ENCODE results near the gene ANKRD17. TPM values are rescaled to one million over a fixed set of nuclear protein-coding genes. Genes with fewer than 3 reads are reported as not detected.

ANKRD17 gene
- total RNA-seq, 1 donor from 2014 or later = 70.5 TPM

DNA sequence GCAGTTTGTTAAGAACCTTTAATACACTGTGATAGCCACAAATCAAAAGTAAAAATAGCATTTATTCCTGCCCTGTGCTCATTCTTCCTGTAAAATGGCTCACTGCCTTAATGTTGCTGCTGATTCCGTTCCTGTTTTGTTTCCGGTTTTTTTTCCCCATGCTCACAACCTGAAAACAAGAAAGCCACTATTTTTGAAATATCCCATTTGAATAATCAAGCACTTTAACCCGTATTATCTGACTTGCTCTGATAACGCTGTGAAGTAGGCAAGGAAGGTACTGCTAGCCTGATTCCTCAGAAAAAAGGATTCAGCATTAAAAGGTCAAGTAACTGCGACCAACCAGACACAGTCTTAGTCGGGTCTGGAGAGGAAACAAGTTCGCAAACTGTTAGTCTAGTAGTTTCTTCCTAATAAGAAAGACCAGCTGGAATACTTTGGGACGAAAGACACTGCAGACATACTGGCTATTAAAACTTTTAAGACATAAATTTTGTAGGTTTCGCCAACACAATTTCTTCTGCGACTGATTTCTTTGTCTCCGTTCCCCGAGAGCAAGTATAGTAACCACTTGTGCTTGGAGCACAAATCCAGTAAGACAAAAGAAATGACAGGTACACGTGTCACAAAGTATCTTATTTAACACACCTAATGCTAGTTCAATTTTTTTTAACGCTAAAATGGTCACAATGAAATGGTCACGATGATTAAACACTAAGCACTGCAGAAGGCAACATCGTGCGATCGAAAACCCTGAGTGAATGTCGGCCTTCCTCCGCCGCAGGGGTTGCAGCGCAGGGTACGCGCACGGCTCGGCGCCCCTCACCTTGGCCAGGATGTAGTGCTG, 189.9 kb downstream of the ANKRD17 start:
- FAIRE-seq = no peak

DNA sequence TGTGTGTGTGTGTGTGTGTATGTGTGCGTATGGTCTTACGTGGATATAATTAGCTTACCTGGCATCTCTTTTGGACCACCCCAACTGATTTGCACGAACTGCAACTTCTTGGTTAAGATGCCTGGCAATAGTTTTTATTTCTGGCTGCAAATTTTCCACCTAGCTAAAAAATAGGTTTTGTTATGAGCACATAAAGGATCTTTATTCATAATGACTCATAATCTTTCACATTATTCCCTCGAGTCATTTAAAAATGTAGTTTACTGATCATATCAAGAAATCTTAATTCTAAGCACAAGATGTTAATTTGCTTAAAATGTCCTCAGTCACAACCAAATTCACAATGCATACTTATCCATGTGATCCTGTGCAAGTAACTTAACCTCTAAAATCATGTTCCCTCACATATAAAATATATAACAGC, 190.6 kb downstream of the ANKRD17 start:
- DNase-seq (ENCODE audit: low spot score in 2 of 2) (no peak), FAIRE-seq (no peak)

More for the DNA sequence above, 189.9 kb downstream of the ANKRD17 start:
- DNase-seq (ENCODE audit: low spot score in 2 of 2) = no peak

DNA sequence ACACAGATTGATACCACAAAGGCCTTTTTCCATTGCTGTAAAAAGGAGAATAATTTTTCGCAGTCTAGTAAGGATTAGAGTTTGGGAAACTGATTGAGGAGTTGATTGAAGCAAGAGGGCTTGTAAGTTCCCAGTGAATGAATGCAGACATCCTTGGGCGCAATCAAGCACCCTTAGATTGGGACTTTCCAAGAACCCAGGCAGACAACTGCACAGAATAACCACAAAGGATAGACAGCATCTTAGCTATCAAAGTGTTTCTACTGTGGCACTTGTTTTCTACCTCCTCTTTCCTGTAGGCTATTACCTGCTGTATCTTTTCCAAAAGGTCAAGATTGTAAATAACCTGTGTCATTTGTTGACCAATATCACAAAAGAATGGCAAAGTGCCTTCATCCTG, 191.7 kb downstream of the ANKRD17 start:
- DNase-seq (ENCODE audit: low spot score in 2 of 2) = no peak
- FAIRE-seq = no peak

DNA sequence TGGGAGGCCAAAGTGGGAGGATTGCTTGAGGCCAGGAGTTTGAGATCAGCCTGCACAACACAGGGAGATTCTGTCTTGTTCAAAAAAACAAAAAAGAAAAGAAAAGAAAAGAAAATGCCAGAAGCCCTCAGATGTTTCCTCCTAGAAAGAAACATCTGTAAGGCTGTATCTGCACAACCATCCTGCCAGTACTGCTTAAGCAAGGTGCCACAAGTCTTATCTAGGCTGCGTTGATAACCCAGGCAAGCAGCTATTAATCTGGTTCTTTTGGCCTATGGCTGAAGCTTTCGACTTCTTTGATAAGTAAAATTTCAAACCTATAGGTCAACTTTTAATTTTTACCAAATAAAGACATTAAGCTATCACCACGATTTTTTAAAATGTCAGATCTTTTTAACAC, 192.2 kb downstream of the ANKRD17 start:
- DNase-seq (ENCODE audit: low spot score in 2 of 2) (no peak), FAIRE-seq (no peak)

DNA sequence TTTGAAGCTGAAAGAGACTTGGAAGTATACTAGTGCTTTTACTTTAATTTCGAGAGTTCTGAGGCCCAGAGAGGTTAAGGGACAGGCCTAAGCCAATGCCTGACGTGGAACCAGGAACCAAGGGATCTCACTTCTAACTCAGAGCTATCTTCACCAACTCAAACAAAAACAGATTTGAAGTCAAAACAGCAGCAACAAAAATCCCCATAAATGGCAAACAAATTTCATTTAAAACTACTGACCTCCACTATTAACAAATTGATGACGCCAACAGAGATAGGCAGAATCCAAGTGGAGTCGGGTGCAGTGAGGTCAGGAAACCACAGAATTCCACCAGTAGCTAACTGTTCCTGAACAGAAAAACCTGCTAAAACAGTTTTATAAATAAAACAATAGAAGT, 194.1 kb downstream of the ANKRD17 start:
- DNase-seq (ENCODE audit: low spot score in 2 of 2) (no peak), FAIRE-seq (no peak)

DNA sequence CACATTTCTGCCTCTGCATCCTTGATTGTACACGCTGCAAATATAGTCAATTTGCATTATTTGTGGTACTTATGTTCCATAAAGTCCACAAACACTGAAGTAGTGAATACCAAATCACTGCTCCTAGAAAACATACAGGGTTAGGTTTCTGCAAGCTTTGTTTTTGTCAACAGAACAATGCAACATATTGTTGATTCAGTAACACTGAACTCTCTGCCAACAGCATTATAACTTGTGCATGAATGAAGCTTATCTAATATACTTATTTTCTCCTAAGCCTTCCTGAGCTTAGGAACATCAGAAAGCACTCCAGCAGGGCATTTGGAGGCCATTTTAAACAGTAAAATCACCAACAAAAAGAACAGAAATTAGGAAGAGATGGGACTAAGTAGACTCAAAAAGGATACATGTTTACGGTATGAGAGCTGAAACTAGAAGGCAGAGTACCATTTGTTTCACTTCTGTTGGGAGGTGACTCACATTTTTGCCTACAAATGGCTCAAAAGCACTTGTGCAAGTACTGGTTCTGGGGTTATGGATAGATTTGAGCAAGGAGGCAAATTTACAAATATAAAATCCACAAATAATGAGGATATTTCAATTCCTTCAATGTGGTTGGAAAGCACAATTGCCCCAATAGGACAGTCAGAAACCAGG, 203.2 kb downstream of the ANKRD17 start:
- DNase-seq (ENCODE audit: low spot score in 2 of 2) (no peak), FAIRE-seq (no peak)

DNA sequence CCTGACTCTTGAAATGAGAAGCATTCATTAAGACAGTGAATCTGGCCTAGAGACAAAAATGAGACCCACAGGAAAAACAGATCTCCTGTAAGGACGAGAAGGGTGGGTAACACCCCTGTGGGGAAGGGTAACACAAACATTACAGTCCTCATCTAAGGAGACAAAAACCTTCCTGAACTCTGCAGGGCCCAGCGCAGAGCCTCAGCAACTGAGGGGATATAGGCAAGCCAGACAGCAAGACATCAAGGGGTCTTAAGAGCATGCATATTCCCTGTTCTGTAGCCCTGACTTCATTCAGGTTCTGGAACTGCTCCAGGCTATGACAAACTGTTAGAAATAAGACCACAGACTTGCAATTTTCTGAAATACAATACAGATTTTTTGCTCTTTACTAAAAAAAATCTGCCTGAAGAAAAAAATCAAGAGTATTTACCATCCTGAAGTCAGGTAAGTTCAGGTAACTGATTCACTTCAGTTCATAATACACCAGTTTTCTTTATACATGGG, 204.6 kb downstream of the ANKRD17 start:
- no peak for FAIRE-seq
- no peak for DNase-seq (ENCODE audit: low spot score in 2 of 2)

DNA sequence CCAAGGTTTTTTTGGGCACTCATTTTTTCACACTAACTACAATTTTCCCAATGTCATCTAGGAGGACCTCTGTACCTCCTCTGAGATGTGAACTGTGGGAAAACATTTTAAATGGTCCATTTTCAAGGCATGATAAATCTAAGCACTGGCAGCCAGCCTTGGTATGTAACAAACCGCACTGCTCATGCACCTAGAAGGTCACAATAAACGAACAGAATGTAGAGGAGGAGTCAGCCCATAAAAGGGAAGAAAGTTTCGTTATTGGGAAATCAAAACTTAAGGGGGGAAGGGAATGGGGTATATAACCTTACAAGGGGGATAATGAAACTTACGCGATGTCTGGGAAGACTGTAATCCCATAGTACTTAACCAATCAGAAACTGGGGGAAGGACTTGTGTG, 205.5 kb downstream of the ANKRD17 start:
- DNase-seq (ENCODE audit: low spot score in 2 of 2) = no peak
- FAIRE-seq = no peak

DNA sequence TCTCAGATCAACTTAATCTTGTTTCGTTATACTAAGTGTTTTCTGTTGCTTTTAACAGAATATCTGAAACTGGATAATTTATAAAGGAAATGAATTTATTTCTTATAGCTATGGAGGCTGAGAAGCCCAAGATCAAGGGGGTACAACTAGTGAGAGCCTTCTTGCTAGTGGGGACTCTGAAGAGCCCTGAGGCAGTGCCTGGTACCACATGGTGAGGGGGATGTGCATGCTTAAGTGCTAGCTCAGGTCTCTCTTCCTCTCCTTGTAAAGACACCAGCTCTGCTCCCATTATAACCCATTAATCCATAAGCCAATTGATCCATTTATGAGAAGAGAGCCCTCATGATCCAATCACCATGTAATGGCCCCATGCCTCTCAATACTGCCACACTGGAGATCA, 207.0 kb downstream of the ANKRD17 start:
- no peak for DNase-seq (ENCODE audit: low spot score in 2 of 2)
- no peak for FAIRE-seq

DNA sequence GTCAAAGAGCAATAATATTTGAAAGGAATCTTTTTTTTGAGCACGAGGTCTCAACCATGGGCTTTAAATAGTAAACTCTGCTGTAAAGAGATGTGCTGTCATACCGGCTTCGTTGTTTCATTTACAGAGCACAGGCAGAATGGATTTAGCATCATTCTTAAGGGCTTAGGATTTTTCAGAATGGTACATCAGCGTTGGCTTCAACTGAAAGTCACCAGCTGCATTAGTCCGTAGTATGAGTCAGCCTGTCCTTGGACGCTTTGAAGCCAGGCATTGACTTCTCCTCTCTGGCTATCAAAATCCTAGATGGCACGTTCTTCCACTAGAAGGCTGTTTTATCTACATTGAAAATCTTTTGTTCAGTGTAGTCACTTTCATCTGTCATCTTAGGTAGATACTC, 212.7 kb downstream of the ANKRD17 start:
- no peak for FAIRE-seq

DNA sequence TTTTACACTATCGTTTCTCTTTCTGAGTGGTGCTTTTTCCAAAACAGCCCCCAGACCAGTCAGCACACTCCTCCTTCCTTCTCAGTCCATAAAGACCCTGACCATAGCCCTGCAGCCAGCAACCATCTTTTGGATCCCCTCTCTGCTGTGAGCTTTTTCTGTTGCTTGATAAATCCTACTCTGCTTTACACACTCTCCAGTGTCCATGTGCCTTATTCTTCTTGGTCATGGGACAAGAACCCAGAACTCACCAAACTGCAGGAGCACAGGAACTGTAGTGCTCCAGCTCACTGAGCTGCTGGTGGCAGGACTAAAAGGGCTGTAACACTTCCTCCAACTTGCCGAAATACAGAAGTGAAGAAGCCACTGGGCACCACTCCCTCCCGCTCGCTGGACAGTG, 221.5 kb downstream of the ANKRD17 start:
- DNase-seq (ENCODE audit: low spot score in 2 of 2) (no peak), FAIRE-seq (no peak)

More for the DNA sequence above, 212.7 kb downstream of the ANKRD17 start:
- DNase-seq (ENCODE audit: low spot score in 2 of 2) = no peak

DNA sequence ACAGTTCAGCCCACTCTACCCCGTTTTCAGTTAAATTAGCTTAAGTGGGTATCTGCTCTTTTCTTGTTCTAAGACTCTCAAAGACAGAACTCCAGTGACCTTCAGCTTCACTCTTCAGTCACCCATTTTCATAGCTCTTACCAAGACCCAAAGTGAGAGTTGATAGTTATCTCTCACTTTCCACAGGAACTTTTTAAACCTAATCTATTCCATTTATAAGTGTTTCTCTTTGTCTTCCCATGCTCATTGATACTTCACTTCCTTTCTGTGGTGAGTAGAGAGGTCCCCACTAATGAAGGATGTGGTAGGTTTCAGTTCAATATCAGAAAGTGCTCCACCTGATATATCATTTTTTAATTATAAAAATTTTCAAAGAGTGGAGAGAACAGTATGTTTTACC, 222.5 kb downstream of the ANKRD17 start:
- DNase-seq (ENCODE audit: low spot score in 2 of 2) (no peak), FAIRE-seq (no peak)

DNA sequence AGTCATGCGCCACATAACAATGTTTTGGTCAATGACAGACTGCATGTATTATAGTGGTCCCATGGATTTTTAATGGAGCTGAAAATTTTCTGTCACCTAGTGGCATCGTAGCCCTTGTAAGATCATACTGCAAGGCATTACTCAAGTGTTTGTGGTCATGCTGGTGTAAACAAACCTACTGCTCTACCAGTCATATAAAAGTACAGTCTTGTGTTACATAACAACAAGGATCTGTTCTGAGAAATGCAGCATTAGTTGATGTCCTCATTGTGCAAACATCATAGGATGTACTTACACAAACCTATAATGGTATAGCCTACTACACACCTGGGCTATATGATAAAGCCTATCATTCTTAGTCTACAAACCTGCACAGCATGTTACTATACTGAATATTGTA, 223.7 kb downstream of the ANKRD17 start:
- FAIRE-seq = no peak
- no peak for DNase-seq (ENCODE audit: low spot score in 2 of 2)

DNA sequence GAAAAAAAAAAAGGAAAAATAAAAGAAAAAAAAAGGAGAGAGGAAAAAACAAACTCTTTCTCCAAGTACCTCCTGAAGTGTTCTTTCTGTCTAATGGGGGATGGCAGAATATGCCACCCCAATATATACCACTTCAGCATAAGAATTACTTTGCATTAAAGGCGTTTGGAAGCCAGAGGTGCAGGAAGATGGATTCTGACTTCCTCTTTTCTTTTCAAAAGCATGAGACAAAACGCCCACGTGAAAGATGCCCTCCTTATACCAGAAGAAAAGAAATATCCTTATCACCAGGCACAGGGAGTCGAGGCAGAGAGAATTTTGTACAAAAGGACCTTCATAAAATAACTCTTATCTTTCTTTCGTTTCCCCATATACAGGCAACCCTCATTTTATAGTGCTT, 230.0 kb downstream of the ANKRD17 start:
- DNase-seq (ENCODE audit: low spot score in 2 of 2) = no peak
- no peak for FAIRE-seq

Small RNA genes lying within 50 kb of the gene (small RNA-seq; reads per million reads assigned to genes)
- not detected for gene RF00334
- gene RNU6ATAC5P = not detected

Other genes with a start within 250 kb of the ANKRD17 start
- gene COX18, start 189.1 kb downstream of the ANKRD17 start, total RNA-seq = 26.1 TPM
- 0.41 TPM for gene ALB, start 145.5 kb upstream of the ANKRD17 start, total RNA-seq
- gene AFP, start 177.4 kb upstream of the ANKRD17 start, total RNA-seq = not detected
- not detected for gene AFM, start 222.9 kb upstream of the ANKRD17 start, total RNA-seq